ENCODE results near the gene CCDC197.

GRCh38 chr14:93950948-93951634 is 46.0 kb upstream of the CCDC197 start:
- TF ChIP-seq, protein P1, sequence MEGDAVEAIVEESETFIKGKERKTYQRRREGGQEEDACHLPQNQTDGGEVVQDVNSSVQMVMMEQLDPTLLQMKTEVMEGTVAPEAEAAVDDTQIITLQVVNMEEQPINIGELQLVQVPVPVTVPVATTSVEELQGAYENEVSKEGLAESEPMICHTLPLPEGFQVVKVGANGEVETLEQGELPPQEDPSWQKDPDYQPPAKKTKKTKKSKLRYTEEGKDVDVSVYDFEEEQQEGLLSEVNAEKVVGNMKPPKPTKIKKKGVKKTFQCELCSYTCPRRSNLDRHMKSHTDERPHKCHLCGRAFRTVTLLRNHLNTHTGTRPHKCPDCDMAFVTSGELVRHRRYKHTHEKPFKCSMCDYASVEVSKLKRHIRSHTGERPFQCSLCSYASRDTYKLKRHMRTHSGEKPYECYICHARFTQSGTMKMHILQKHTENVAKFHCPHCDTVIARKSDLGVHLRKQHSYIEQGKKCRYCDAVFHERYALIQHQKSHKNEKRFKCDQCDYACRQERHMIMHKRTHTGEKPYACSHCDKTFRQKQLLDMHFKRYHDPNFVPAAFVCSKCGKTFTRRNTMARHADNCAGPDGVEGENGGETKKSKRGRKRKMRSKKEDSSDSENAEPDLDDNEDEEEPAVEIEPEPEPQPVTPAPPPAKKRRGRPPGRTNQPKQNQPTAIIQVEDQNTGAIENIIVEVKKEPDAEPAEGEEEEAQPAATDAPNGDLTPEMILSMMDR (IDR thresholded peaks at IDR 0.05; ENCODE audit: low read length) = no peak
- TF ChIP-seq EZH2 (optimal IDR thresholded peaks at IDR 0.05; ENCODE audit: low read depth, low read length) = no peak
- TF ChIP-seq EZH2phosphoT487 (IDR thresholded peaks at IDR 0.05; ENCODE audit: low read length) = no peak
